Measurements from ENCODE around the gene IRAK1BP1. TPM values are rescaled to one million over a fixed set of nuclear protein-coding genes. Genes with fewer than 3 reads are reported as not detected.

The IRAK1BP1 gene
- total RNA-seq, 1 donor from 2014 or later, result 4.4 TPM

Other genes starting within 250 kb of the IRAK1BP1 start
- gene PHIP, start 210.7 kb downstream of the IRAK1BP1 start, total RNA-seq, result 13.3 TPM

Data from Right ventricle myocardium superior (tissue), 1 donor.